HG03135 (cell line): ENCODE data around the gene KCNC4.

ENCODE experiments used
- ATAC-seq: cut with Tn5 transposase; IDR thresholded peaks from one replicate; pipeline ENCODE4 v1.9.1; 2021; ENCODE audit warnings: mild to moderate bottlenecking, moderate library complexity; ENCODE audit not compliant: unreplicated experiment

KCNC4 gene

DNA sequence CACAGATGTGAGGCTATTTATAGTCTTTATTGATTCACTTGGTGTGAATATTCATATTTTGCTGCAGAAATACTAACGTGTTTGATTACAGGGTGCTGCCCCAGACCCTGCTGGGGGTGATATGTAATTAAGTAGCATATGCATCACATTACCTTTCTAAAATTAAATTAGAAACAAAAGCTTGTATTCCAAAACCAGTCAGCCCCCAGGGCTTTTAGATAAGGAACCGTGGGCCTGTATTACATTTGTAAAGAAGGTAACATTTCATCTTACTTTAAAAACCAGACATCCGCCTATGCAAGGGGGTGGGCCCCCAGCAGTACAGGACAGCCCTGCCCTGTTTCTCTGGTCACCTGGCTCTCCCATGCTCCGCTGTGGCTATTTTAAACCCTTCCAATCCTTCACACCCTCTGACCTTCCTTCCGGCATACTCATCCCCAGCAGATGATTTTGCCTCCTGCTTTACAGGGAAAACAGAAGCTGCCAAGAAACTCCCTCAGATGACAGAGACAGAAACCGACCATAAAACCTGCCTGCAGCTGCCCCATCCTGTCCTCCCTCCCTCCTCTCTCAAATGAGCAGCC, 22.0 kb upstream of the KCNC4 start:
- no peak for ATAC-seq

- no peak for ATAC-seq
Observed at GRCh38 chr1:110189181-110189580, 20.9 kb upstream of the KCNC4 start.

- ATAC-seq, result no peak
Observed at GRCh38 chr1:110190282-110190929, 19.7 kb upstream of the KCNC4 start.

GRCh38 chr1:110192541-110192940, 17.6 kb upstream of the KCNC4 start:
- ATAC-seq, result no peak

DNA sequence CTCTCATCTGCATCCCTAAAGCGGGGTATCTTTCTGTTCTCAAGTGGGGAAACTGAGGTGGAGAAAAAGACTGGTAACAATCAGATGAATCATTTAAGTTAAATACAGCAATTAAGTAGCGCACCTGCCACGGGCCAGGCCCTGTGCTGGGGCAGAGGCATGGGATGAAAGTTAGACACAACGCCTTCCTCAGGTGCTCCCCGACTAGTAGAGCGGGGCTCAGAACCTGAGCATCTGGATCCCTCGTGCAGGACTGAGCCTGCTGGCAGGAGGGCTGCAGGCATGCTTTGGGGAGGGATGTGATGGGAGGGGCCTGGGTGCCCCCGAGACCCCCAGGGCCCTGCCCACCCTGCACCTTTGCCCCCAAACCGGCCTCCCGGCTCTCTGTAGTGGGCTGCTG, 14.9 kb upstream of the KCNC4 start:
- ATAC-seq, result no peak

- no peak for ATAC-seq
Observed at GRCh38 chr1:110196917-110197765, 13.0 kb upstream of the KCNC4 start.

DNA sequence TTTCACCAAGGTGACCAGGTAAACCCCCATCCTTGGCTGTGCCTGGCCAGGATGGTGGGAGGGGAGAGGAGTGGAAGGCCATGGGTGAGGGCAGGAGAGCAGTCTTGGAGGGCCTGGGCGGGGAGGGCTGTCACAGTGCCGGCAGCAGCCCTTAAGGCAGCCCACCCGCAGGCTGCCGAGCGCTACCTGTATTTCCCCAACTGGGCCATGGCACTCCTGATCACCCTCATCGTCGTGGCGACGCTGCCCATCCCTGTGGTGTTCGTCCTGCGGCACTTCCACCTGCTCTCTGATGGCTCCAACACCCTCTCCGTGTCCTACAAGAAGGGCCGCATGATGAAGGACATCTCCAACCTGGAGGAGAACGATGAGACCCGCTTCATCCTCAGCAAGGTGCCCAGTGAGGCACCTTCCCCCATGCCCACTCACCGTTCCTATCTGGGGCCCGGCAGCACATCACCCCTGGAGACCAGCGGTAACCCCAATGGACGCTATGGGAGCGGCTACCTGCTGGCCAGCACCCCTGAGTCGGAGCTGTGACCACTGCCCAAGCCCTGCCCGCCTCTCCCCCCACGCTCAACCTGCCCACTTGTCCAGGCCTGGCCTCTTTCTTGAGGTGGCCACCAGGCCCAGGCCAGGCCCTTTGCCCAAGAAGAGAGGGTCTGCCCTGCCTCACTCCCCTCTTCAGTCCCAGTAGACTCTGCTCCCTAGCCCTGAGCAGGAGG, 12.0 kb upstream of the KCNC4 start:
- no peak for ATAC-seq

DNA sequence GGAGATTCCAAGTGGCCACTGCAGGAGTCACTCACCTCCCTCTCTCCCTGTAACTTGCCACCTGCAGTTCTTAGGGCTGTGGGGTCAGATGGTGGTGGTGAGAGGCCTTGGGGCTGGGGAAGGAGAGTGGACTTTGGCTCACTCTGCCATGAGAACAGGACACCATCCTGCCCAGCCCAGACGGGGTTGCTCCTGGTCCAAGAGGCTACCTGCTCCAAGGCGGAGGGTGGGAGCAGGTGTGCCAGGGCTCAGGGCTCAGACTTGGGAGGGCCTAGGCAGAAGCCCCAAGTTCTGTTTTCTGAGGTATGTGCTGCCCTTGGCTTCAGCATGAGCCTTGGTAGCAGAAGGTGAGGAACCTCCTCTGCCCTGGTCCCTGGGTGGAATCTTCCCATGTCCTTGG, 11.4 kb upstream of the KCNC4 start:
- ATAC-seq, result no peak

- ATAC-seq, result no peak
Observed at GRCh38 chr1:110200190-110200589, 9.9 kb upstream of the KCNC4 start.

DNA sequence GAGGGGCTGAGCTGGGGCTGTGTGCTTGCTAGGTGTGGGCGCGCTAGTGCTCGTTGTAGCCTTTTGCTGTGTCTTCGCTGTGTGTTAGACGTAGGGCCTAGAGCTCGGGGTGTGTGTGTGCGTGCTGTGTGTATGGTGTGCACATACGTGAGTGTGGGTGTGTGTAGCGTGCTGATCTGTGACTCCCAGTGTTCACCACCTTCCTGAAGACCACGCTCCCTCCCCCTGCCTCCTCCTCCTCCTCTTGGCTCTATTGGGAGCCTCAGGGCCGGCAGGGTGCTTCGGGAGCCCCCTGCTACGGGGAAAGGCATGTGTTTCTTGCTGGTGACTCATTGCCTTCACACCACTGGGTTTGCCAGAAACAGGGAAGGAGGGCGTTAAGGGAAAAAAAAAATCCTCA, 9.4 kb upstream of the KCNC4 start:
- no peak for ATAC-seq

DNA sequence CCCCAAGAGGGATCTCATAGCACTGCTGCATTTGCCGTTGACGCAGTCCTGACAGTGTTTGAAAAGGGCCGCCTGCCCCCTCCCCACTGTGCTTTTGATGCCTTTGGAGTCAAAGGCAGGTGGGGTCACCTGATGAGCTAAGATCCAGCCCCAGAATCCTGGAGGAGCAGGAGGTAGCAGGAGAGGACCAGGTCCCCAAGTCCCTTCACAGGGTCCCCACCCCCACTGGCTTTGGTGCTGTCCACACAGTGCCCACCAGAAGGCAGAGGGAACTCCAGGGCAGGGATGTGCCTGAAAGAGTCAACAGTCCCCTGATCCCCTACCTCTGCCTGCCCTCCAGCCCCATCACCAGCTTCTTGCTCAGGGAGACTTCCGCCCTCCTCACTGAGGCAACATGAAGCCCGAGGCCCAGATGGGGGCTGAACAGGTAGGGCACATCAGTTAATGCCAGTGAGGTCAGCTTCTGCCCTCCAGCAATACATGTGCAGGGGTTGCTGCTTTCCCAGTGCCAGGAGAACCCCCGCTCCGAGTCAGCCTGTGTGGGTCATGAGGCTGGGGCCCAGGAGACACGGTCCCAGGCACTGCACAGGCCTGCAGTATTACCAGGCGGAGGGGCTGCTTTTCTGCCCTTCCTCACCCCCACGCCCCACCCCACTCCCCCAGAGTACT, 8.8 kb upstream of the KCNC4 start:
- no peak for ATAC-seq

DNA sequence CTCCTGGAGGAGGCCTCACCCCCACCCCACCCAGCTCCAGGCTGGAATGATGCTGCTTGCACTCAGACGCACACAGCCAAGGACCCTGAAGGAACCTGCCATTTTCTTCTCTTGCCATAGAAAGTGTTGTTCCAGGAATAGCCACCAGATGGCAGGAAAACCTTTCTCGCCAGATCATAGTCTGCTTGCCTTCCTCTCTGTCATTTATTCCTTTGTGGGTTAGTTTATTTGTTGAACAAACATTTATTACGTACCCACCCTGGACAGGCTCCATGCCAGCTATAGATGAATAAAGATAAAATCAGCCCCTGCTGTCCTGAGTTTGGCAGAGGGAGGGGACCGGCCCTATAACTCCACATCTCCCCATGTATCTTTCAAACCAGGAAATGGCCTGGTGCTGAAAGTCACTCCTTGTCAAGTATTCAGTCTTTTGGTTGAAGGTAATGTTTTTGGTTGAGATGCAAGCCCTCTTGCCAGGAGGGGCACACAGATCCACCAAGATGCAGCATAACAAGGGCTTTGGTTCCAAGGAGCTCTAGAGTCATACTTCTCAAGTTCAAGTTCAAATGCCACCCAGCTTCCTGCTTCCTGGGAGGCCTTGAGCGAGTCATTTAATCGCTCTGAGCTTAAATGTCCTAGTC, 7.0 kb upstream of the KCNC4 start:
- ATAC-seq, result no peak

DNA sequence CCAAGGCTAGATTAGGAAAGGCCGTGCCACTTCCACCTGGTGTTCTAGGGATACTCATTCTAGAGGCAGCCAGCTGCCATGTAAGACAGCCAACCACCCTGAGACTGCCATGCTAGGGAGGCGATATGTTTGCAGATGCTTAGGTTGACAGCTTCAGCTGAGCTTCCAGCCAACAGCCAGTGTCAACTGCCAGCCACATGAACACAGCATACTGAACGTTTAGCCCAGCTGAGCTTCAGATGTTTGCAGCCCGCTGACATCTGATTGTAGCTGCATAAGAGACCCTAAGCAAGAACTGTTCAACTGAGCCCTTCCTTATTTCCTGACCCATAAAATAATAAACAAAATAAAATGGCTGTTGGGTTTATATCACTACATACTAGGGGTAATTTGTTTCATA, 5.0 kb upstream of the KCNC4 start:
- no peak for ATAC-seq

DNA sequence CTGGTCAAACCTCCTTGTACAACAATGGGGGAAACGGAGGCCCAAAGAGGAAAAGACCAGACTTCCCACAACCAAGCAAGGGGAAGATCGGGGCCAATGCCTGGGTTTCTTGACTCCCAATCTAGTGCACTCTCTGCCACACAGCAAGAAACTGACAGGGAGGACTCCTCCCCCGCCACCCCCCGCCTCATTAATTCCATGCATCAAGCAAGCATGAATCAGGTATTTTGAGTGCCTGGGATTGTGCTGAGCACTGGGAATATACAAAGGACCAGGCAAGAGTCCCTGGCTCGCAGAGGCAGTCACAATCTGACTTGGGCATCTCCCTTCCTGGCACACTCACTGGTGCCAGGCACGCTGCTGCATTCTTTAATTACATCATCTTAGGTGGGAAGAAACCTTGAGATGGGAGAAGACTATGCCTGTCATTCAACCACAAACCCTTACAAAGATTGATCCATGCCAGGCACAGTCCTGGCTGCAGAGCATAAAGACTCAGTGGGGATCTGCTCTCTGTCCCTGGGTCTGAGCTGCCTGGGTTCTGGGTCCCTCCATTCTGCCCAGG, 4.4 kb upstream of the KCNC4 start:
- ATAC-seq, result no peak

DNA sequence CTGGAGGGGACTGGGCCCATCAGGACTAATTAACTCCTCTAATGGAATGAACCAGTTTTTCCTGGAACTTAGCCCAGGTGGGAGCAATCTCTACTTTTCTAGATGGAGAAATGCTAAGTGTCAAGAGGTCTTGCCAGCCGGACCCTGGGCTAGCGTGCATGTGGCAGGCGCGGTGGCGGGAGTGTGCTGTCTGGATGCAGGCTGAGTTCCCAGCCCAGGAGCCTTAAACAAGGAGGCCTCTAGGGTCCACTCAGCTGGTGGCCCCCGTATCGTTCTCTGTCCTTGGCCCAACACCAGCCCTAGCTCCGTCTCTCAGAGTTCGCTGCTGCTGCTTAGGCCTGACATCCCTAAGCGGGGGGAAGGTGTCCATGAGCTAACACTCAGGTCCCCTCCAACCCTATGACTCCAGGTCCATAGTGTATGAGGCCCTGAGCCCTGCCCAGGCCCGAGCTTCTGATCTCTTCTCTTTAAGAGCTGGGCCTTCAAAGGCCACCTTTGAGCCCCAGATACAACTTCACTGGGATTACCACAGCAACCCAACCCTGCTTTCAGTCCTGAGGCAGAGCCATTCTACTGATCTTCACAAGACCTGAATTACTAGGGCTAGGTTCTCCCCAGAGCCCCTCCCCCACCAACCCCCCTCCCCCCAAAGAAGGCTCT, 3.7 kb upstream of the KCNC4 start:
- no peak for ATAC-seq

DNA sequence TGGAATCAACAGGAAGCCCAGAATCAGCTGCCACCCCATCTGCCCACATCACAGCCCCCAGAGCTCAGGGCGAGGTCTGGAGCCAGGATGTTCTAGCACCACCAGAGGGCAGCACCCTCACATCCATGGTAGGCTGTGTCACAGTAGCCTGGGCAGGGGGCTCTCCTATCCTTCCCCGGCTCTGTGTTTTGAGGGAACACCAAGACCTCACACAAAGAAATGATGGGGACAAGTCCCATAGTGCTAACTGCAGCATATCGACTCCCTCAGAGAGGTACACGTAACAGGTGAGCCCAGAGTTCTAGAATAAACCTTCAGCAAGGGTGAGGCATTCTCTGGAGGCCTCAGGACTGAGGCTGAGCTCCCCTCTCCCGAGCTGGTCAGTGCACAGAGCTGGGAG, 2.3 kb upstream of the KCNC4 start:
- no peak for ATAC-seq

- no peak for ATAC-seq
Observed at GRCh38 chr1:110208916-110209645, 1.0 kb upstream of the KCNC4 start.

DNA sequence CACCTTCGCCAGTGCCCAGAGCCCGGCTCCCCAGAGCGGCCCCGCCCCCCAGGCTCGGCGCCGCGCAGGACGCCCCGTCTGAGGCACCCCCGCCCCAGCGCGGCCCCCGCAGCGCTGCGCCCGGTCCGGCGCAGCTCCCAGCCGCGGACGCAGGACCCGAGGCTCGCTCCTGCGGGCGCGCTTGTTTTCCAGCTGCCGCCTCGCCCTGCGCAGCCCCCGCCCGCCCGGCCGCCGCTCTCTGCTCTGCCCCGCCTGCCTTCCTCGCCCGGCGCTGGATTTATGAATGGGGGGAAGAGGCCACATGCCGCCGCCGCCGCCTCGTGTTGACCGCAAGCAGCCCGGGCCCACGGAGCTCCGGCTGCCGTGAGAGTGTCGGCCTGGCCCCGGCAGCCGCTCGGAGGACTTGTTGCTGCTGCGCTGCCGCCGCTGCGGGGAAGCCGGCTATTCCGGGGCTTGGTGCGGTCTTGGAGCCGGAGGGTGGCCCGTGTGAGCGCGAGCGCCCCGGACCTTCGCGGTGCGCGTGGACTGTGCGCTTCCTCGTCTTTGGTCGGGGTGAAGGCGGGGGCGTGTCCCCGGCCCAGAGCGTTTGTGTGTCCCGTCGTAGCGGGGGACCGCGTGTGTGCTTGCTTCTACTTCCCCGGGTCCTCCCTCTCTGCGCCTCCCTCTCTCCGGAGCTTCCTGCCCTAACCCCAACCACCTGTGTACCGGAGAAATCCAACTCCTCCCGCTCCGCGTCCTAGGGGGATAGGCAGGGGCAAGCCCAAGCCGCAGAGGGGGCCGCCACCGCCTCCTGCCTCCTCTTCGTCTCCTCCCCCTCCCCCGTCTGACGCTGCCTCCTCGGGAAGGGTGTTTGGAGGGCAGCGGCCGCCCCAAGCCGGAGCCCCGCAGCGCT, 736 bp downstream of the KCNC4 start:
- ATAC-seq, result peak; percentile 20
